Small intestine (tissue), 7 donors: ENCODE data around the gene MSI2. TPM values are rescaled to one million over a fixed set of nuclear protein-coding genes. Genes with fewer than 3 reads are reported as not detected.
"Not testable (repeated sequence)": the region's sequence is repeated elsewhere in the genome, so short reads cannot be mapped to it uniquely, and the experiment has no call there.

Source experiments
- DNase-seq, 2 donors: peaks; one replicate each; pipeline versions ENCODE4 v3.0.0 to v3.0.0-alpha.2; 2013
- FAIRE-seq: peaks from 2 replicates; lab custom pipeline; 2012; peaks lifted over from hg19 to GRCh38; lab: Jason Lieb, UNC
- H3K27ac ChIP-seq, 3 donors: one replicate each; pipeline ENCODE4 v1.5.1; 2013; ENCODE audit warnings: low read length in 2 of 3, mild to moderate bottlenecking in 2 of 3, control low read depth in 1 of 3, inconsistent platforms in 1 of 3, low read depth in 1 of 3, moderate library complexity in 1 of 3
- H3K27me3 ChIP-seq, 3 donors: one replicate each; pipeline ENCODE4 v1.6.1; 2013; ENCODE audit warnings: low read length in 3 of 3, inconsistent platforms in 1 of 3; ENCODE audit not compliant: control insufficient read depth in 3 of 3, insufficient read depth in 3 of 3
- H3K36me3 ChIP-seq, 3 donors: one replicate each; pipeline ENCODE4 v1.6.1; 2013; ENCODE audit warnings: low read length in 3 of 3, inconsistent platforms in 1 of 3, low read depth in 1 of 3, mild to moderate bottlenecking in 1 of 3, moderate library complexity in 1 of 3; ENCODE audit not compliant: control insufficient read depth in 3 of 3, insufficient read depth in 2 of 3
- H3K4me1 ChIP-seq, 3 donors: one replicate each; pipeline ENCODE4 v1.6.1; 2013; ENCODE audit warnings: low read length in 2 of 3, inconsistent platforms in 1 of 3, low read depth in 1 of 3, mild to moderate bottlenecking in 1 of 3, moderate library complexity in 1 of 3; ENCODE audit not compliant: control insufficient read depth in 3 of 3, insufficient read depth in 2 of 3
- H3K4me3 ChIP-seq, 3 donors: one replicate each; pipeline ENCODE4 v1.5.1; 2013; ENCODE audit warnings: low read length in 3 of 3, control low read depth in 1 of 3, inconsistent platforms in 1 of 3, low read depth in 1 of 3, mild to moderate bottlenecking in 1 of 3, moderate library complexity in 1 of 3
- H3K9me3 ChIP-seq, 2 donors: one replicate each; pipeline ENCODE4 v1.6.1; 2013; ENCODE audit warnings: low read depth in 1 of 2, low read length in 1 of 2; ENCODE audit not compliant: control insufficient read depth in 2 of 2, insufficient read depth in 1 of 2
- WGBS, 3 donors: extraction: QIAGEN DNeasy Blood & Tissue Kit; methylation state at CpG; one replicate each; pipeline ENCODE4 v1.1.7; 2013; 5-methylcytosine and 5-hydroxymethylcytosine counted together
- polyA plus RNA-seq, 4 donors: library from polyadenylated mRNA; stranded (reverse) in 3 of 4; unstranded in 1 of 4; fragments of 200-250 nt in 3 of 4; fragments of 120-200 nt in 1 of 4; gene quantifications; one replicate each; pipeline versions ENCODE4 v1.2.1 to v1.2.3, GENCODE V29; 2013
- donor health status: healthy with polysubstance abuse.
- donor health status: control.
- donor health status: control.
- donor health status: Bipolar disorder and iron deficiency.
- donor health status: healthy.

Gene MSI2
- polyA plus RNA-seq, 4 donors: 5.1 to 49.4 (median 12.6) TPM

- H3K27me3 ChIP-seq: peaks cover 0 to 2% (median 0%) of the 10 kb centered on the region in 3 donors
- no peak for DNase-seq
- H3K4me3 ChIP-seq: no peak overlapping the region
- H3K9me3 ChIP-seq: no peaks in the 10 kb centered on the region
- FAIRE-seq: no peak
- H3K36me3 ChIP-seq: no peaks in the 10 kb centered on the region
- H3K27ac ChIP-seq: no peak overlapping the region
- no peaks in the 10 kb centered on the region for H3K4me1 ChIP-seq
- WGBS, 3 donors: 58 to 75% (median 63%) methylated on average over 8 of the region's 8 CpGs
Measured at GRCh38 chr17:57215317-57215716, 41.0 kb upstream of the MSI2 start.

GRCh38 chr17:57221366-57222350 lies 34.7 kb upstream of the MSI2 start:
- Histone ChIP-seq H3K9me3 (no peaks in the 10 kb centered on the region), H3K27me3 (peaks cover 0 to 2% (median 0%) of the 10 kb centered on the region in 3 donors), H3K4me1 (no peaks in the 10 kb centered on the region), H3K27ac (no peak overlapping the region), H3K4me3 (no peak overlapping the region), H3K36me3 (no peaks in the 10 kb centered on the region)
- 76 to 87% (median 80%) methylated on average over 3 of the region's 3 CpGs for WGBS, 3 donors
- DNase-seq: no peak
- no peak for FAIRE-seq

GRCh38 chr17:57222422-57222821 lies 33.9 kb upstream of the MSI2 start:
- not testable (repeated sequence) for DNase-seq, FAIRE-seq, H3K4me1 ChIP-seq, H3K36me3 ChIP-seq, H3K9me3 ChIP-seq, H3K27me3 ChIP-seq, H3K4me3 ChIP-seq, H3K27ac ChIP-seq
- 83 to 90% (median 89%) methylated on average over 1 of the region's 1 CpG for WGBS, 3 donors

GRCh38 chr17:57225127-57225526 lies 31.2 kb upstream of the MSI2 start:
- H3K27me3 ChIP-seq: no peaks in the 10 kb centered on the region
- no peak overlapping the region for H3K4me3 ChIP-seq
- no peak for DNase-seq
- no peaks in the 10 kb centered on the region for H3K4me1 ChIP-seq
- H3K9me3 ChIP-seq: no peaks in the 10 kb centered on the region
- no peak overlapping the region for H3K27ac ChIP-seq
- FAIRE-seq: no peak
- no peaks in the 10 kb centered on the region for H3K36me3 ChIP-seq
- WGBS, 3 donors: 85 to 96% (median 87%) methylated on average over 2 of the region's 2 CpGs

DNA sequence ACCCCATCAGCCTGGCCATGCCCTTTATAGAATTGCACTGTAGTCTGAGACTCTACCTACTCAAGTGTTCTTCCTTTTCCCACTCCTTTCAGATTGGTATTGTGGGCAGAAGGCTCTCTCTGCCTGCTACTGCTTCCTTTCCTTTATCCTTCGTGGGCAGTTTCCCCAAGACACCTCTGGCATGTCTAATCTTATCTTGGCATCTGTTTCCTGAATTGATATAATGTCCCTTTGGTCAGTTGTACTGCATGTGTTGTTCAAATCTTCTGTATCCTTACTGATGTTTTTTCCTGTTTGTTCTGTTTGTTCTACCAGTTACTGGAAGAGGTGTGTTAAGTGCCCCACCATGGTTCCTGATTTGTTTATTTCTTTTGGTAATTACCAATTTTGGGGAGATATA lies 29.5 kb upstream of the MSI2 start:
- no peak overlapping the region for H3K27ac ChIP-seq
- H3K4me3 ChIP-seq: no peak overlapping the region
- 32 to 48% (median 42%) methylated on average over 1 of the region's 1 CpG for WGBS, 3 donors
- DNase-seq: no peak
- no peaks in the 10 kb centered on the region for H3K9me3 ChIP-seq
- H3K27me3 ChIP-seq: no peaks in the 10 kb centered on the region
- no peak for FAIRE-seq
- no peaks in the 10 kb centered on the region for H3K4me1 ChIP-seq
- no peaks in the 10 kb centered on the region for H3K36me3 ChIP-seq

DNA sequence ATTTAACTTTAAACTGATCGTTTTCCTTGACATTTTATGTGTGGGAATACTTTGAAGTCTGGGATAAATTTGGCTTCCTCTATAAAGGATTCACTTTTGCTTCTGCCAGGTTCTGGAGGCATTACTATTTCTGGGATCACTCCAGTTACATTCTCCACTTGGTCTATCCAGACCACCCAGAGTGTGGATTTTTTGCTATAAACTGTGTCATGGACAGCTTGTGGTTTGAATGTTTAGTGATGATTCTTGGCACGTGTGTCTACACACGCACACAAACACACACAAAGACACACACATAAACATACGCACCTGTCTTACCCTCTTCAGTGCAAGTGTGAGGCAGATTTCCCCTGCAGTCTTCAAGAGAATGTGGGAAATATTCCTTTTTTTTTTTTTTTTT lies 27.4 kb upstream of the MSI2 start:
- no peak overlapping the region for H3K27ac ChIP-seq
- FAIRE-seq (no peak), DNase-seq (no peak)
- 60 to 77% (median 72%) methylated on average over 4 of the region's 4 CpGs for WGBS, 3 donors
- H3K27me3 ChIP-seq: no peaks in the 10 kb centered on the region
- H3K36me3 ChIP-seq: no peaks in the 10 kb centered on the region
- H3K4me1 ChIP-seq: no peaks in the 10 kb centered on the region
- no peak overlapping the region for H3K4me3 ChIP-seq
- H3K9me3 ChIP-seq: no peaks in the 10 kb centered on the region

DNA sequence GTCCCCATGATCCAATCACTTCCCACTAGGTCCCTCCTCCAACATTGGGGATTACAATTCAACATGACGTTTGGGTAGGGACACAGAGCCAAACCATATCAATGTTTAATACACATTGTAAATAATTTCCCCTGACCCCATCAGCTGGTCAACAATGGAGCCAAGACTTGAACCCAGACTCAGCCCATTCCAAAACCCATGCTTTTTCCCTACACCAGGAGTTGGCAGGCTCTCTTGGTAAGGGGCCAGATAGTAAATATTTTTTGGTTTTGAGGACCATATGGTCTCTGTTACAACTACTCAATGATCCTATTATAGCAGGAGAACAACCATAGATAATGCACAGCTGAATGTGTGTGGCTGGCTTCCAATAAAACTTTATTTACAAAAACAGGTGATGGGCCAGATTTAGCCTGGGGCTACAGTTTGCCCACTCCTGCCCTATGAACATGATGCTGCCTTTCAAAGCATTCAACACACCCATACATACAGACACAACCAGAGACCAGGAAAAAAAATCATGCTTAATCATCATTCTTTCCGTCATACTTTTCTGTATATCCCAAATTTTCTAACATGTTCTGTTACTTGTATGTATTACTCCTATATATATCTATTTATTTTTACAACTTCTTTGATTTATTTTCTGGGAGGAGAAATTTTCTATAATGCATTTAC lies 22.1 kb upstream of the MSI2 start:
- WGBS, 3 donors: 61 to 73% (median 68%) methylated on average over 2 of the region's 2 CpGs
- Histone ChIP-seq H3K27ac (no peak overlapping the region), H3K9me3 (no peaks in the 10 kb centered on the region), H3K4me1 (no peaks in the 10 kb centered on the region), H3K27me3 (no peaks in the 10 kb centered on the region), H3K36me3 (no peaks in the 10 kb centered on the region), H3K4me3 (no peak overlapping the region)
- FAIRE-seq: no peak
- no peak for DNase-seq

DNA sequence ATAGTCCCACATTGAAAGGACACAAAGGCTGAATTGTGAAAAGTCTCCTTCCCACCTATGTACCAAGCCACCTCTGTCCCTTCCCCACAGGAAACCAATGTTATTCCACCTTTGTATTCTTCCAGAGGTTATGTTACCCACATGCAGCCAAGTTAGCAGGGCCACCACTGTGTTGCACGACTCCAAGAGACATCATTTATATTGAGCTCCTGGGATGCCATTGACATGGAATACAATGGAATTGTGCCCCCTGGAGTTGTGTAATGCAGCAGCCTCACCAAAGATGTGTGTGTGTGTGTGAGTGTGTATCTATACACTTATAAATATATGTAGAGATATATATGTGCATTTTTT lies 21.6 kb upstream of the MSI2 start:
- Histone ChIP-seq H3K27ac (no peak overlapping the region), H3K4me1 (no peaks in the 10 kb centered on the region), H3K36me3 (no peaks in the 10 kb centered on the region), H3K9me3 (no peaks in the 10 kb centered on the region), H3K27me3 (no peaks in the 10 kb centered on the region), H3K4me3 (no peak overlapping the region)
- no peak for DNase-seq
- no peak for FAIRE-seq
- 50 to 59% (median 56%) methylated on average over 1 of the region's 1 CpG for WGBS, 3 donors
